A673 (cell line): ENCODE measurements around the gene CCDC102B.

Experiments used
- EZH2 ChIP-seq: fragments of 200-600 bp; sonication (generic); IDR thresholded peaks from 2 replicates; pipeline ENCODE4 v1.6.1; 2017; ENCODE audit warnings: borderline replicate concordance, low read depth, mild to moderate bottlenecking, mixed read lengths, antibody characterized with exemption, low read length; ENCODE audit not compliant: poor library complexity, severe bottlenecking
- TF ChIP-seq, protein P1 (sequence below): fragments of 300-800, 200-600 bp; sonication (generic); conservative IDR thresholded peaks from 2 replicates; pipeline ENCODE4 v1.5.1; 2017; ENCODE audit warnings: low read depth, mild to moderate bottlenecking, antibody characterized with exemption, low read length, moderate library complexity, mixed read lengths

DNA sequence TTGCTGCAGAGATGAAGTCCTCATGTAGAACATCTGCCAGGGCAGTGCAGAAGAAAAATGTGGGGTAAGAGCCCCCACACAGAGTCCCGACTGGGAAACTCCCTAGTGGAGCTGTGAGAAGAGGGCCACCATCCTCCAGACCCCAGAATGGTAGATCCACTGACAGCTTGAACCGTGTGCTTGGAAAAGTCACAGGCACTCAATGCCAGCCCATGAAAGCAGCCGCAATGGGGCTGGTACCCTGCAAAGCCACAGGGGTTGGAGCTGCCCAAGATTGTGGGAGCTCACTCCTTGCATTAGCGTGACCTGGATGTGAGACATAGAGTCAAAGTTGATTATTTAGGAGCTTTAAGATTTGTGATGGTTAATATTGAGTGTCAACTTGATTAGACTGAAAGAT lies 197.8 kb downstream of the CCDC102B start:
- TF ChIP-seq, protein P1, sequence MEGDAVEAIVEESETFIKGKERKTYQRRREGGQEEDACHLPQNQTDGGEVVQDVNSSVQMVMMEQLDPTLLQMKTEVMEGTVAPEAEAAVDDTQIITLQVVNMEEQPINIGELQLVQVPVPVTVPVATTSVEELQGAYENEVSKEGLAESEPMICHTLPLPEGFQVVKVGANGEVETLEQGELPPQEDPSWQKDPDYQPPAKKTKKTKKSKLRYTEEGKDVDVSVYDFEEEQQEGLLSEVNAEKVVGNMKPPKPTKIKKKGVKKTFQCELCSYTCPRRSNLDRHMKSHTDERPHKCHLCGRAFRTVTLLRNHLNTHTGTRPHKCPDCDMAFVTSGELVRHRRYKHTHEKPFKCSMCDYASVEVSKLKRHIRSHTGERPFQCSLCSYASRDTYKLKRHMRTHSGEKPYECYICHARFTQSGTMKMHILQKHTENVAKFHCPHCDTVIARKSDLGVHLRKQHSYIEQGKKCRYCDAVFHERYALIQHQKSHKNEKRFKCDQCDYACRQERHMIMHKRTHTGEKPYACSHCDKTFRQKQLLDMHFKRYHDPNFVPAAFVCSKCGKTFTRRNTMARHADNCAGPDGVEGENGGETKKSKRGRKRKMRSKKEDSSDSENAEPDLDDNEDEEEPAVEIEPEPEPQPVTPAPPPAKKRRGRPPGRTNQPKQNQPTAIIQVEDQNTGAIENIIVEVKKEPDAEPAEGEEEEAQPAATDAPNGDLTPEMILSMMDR = no peak
- TF ChIP-seq EZH2 = no peak
